Body of pancreas (tissue), 4 donors: ENCODE measurements around the gene TMCO4. TPM values are rescaled to one million over a fixed set of nuclear protein-coding genes. Genes with fewer than 3 reads are reported as not detected.

ENCODE experiments used
- ATAC-seq: fragments of 150-250 bp; one replicate; pipeline ENCODE4 v1.9.1; 2016
- DNase-seq, 4 donors: peaks; one replicate each; pipeline ENCODE4 v3.0.0-alpha.2; 2019
- H3K27ac ChIP-seq, 4 donors: fragments of 200-600 bp; sonication (generic); 1 replicate in 3 of 4; 2 replicates in 1 of 4; pipeline versions ENCODE4 v1.5.1 to v1.6.1; 2016 to 2019; ENCODE audit warnings: mild to moderate bottlenecking in 1 of 4, mixed read lengths in 1 of 4, moderate library complexity in 1 of 4
- H3K27me3 ChIP-seq, 2 donors: fragments of 200-600 bp; sonication (generic); one replicate each; pipeline ENCODE4 v1.6.0; 2016; ENCODE audit warnings: mild to moderate bottlenecking in 1 of 2
- H3K36me3 ChIP-seq, 2 donors: fragments of 200-600 bp; sonication (generic); replicated peaks in 1 of 2; 2 replicates each; pipeline ENCODE4 v1.5.1; 2016; ENCODE audit warnings: low read depth in 2 of 2; ENCODE audit not compliant: insufficient read depth in 1 of 2
- H3K4me1 ChIP-seq: fragments of 200-600 bp; sonication (generic); one replicate; pipeline ENCODE4 v1.6.0; 2016
- H3K4me3 ChIP-seq, 2 donors: fragments of 200-600 bp; sonication (generic); 1 replicate in 1 of 2; 2 replicates in 1 of 2; pipeline ENCODE4 v1.5.1; 2016 to 2019
- H3K9me3 ChIP-seq, 3 donors: fragments of 200-600 bp; sonication (generic); 1 replicate in 2 of 3; 2 replicates in 1 of 3; pipeline ENCODE4 v1.5.1; 2016
- POLR2A ChIP-seq, 3 donors: fragments of 450-650 bp; IDR thresholded peaks; one replicate each; pipeline ENCODE4 v1.6.1; 2016; ENCODE audit warnings: antibody characterized with exemption in 3 of 3, mild to moderate bottlenecking in 2 of 3
- WGBS, 2 donors: methylation state at CpG; one replicate each; pipeline ENCODE4 v1.1.5; 2017; 5-methylcytosine and 5-hydroxymethylcytosine counted together
- intact Hi-C: fragments of 100-400 bp; cut with DNase I; formaldehyde crosslinking; loops from one replicate; pipeline ENCODE4 v1.15.1; 2023
- total RNA-seq, 2 donors: library from RNA; depleted of rRNA; stranded (reverse); fragments of >200 nt; gene quantifications; one replicate each; pipeline ENCODE4 v1.1.0, GENCODE V29; 2016
- TF ChIP-seq, protein P1 (sequence below), 7 experiments: fragments of 450-650 bp in 4 of 7; fragments of 200-600 bp in 3 of 7; sonication (generic) in 3 of 7; IDR thresholded peaks; one replicate each; pipeline ENCODE4 v1.5.1; 2016 to 2019; ENCODE audit warnings: antibody characterized with exemption in 7 of 7

The TMCO4 gene
- total RNA-seq, 2 donors from 2014 or later: 31.3 to 36.3 TPM

DNA sequence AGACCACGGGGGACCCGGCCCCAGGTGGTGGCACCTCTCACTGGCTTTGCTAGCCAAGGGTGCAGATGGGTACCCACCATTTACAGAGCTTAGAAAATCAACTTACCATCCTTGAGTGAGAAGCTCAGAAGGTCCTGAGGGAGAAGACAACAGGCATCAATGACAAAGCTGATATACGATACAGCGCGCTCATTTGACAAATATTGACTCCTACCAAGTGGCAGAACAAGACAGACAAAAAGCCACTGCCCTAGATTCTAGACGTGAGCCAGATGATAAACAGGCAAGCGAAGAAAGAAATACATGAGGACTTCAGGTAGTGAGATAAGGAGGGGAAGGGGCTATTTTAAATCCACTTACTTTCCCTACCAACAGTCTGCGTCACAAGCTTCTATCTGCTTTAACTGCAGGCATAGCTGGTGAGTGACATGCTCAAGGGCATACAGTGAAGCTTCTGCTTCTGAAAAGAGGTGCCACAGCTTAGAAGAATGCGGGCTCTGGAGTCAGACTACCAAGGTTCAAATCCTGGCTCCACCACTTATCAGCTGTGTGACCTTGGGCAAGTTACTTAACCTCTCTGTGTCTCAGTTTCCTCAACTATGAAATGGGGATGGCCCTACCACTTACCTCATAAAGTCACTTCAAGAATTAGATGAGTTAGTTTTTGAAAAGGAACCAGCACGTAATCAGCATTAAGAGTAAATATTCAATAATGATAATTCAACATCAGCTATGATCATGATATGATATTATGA is 29.1 kb downstream of the TMCO4 start:
- intact Hi-C loops: no loop called here
- no peaks in the 10 kb centered on the region for H3K27me3 ChIP-seq
- no peak for ATAC-seq
- no peaks in the 10 kb centered on the region for H3K9me3 ChIP-seq
- H3K4me1 ChIP-seq: no peaks in the 10 kb centered on the region
- WGBS, 2 donors: 80 to 82% methylated on average over 10 of the region's 10 CpGs
- H3K36me3 ChIP-seq: peaks cover 0 to 7% of the 10 kb centered on the region in 2 donors
- H3K4me3 ChIP-seq: no peak overlapping the region
- no peak overlapping the region for H3K27ac ChIP-seq
- TF ChIP-seq, protein P1, sequence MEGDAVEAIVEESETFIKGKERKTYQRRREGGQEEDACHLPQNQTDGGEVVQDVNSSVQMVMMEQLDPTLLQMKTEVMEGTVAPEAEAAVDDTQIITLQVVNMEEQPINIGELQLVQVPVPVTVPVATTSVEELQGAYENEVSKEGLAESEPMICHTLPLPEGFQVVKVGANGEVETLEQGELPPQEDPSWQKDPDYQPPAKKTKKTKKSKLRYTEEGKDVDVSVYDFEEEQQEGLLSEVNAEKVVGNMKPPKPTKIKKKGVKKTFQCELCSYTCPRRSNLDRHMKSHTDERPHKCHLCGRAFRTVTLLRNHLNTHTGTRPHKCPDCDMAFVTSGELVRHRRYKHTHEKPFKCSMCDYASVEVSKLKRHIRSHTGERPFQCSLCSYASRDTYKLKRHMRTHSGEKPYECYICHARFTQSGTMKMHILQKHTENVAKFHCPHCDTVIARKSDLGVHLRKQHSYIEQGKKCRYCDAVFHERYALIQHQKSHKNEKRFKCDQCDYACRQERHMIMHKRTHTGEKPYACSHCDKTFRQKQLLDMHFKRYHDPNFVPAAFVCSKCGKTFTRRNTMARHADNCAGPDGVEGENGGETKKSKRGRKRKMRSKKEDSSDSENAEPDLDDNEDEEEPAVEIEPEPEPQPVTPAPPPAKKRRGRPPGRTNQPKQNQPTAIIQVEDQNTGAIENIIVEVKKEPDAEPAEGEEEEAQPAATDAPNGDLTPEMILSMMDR (IDR thresholded peaks at IDR 0.05): no peak
- no peak for TF ChIP-seq POLR2A (IDR thresholded peaks at IDR 0.05)
- no peak for DNase-seq

DNA sequence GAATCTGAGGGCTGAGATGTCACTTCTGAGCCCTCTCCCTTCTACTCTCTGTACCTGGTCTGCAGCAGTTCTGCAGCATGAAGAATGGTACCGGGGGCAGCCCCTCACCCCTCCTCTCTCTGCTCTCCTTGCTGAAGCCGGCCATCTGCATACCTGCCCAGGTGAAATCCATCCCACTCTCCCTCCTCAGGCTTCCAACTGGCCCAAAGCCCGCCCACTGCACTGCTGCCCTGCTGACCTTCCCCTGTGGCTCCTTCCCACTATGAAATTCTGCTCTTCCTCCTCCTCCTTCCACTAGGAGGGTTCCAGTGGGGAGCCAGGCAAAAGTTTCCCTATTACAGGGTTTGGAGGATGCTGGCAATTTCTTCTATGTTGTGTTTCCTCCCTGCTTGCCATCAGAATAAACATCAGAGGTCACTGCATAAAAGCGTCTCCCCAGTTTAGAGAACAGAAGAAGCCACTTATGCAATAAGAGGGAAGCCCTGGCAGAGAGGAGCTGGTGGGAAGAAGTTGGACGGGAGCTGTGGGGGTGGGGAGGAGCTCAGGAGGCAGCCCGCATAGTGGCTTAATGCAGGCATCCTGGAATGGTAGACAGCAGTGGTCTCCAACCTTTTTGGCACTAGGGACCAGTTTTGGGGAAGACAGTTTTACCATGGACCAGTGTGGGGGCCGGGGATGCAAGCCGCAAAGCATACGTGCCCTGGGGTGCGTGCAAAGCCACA is 30.3 kb downstream of the TMCO4 start:
- TF ChIP-seq, protein P1 (IDR thresholded peaks at IDR 0.05): no peak
- no peak for TF ChIP-seq POLR2A (IDR thresholded peaks at IDR 0.05)
- Histone ChIP-seq H3K27me3 (no peaks in the 10 kb centered on the region), H3K27ac (no peak overlapping the region), H3K4me3 (no peak overlapping the region), H3K36me3 (peaks cover 0 to 3% of the 10 kb centered on the region in 2 donors), H3K4me1 (no peaks in the 10 kb centered on the region), H3K9me3 (no peaks in the 10 kb centered on the region)
- ATAC-seq (no peak), DNase-seq (no peak)
- intact Hi-C loops: loop anchor here (10.0 kb wide), 1 partner anchor 95 kb away; no protein-coding TSS in a partner anchor
- WGBS, 2 donors: 80 to 95% methylated on average over 9 to 10 of the region's 10 CpGs

DNA sequence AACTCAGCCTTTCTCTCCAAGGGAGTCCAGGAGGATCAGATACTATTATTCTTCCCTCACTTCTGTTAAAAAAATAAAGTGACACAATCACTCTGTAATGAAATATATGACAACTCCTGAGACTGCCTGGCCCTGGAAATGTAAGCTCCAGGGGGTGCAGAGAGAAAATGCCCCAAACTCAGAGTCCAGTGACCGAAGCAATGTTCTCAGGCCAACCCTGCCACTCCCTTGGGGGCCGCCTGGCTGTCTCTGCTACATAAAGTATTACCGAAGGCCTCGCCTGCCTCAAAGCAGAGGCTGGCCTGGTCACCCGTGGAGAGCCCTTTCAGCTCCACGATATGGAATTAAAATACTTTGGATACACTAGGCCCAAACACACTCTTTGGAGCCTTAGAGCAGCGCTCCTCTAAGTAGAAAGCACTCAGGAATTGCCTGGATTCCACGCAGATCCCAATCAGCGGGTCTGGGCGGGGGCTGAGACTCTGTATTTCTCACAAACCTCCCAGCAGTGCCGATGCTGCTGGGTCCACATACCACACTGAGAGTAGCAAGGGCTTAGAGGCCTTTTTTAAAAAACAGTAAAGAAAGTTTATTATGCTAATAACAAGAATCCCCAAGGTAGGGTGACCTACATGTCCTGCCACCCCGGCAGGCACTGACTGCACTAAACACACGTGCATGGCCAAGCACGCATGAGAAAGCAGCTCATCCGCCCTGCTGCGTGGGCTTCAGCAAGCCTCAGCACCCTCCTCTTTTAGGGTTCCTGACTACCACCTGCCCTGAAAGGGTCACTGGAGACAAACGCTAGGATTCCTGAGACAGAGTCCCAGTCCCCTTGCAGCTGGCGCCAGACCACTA is 31.1 kb downstream of the TMCO4 start:
- intact Hi-C loops: loop anchor here (10.0 kb wide), 1 partner anchor 96 kb away; no protein-coding TSS in a partner anchor
- Histone ChIP-seq H3K27ac (no peak overlapping the region), H3K36me3 (peaks cover 0 to under 1% of the 10 kb centered on the region in 2 donors), H3K4me3 (no peak overlapping the region), H3K27me3 (no peaks in the 10 kb centered on the region), H3K9me3 (no peaks in the 10 kb centered on the region), H3K4me1 (no peaks in the 10 kb centered on the region)
- ATAC-seq (no peak), DNase-seq (no peak)
- TF ChIP-seq, protein P1 (IDR thresholded peaks at IDR 0.05): no peak
- TF ChIP-seq POLR2A (IDR thresholded peaks at IDR 0.05): no peak
- 88 to 89% methylated on average over 18 of the region's 18 CpGs for WGBS, 2 donors

DNA sequence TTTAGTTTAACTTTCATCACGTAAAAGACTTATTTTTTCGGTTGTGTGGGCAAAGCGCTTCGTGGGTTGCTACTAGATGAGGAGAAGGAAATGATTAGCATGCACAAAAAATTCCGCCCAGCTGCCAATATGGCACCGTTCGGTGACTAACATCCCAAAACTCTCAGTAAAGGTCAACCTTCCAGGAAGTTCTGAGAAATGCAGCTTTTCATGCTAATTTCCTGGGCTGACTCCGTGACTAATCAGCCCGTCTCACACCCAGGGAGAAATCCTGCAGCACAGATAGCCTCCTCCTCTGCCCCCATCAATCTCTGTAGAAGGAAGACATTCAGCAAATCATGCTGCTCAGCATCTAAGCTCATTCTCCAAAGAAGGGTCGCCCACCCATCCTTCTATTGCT is 34.1 kb downstream of the TMCO4 start:
- no peak for ATAC-seq
- intact Hi-C loops: loop anchor here (10.0 kb wide), 1 partner anchor 99 kb away; no protein-coding TSS in a partner anchor
- Histone ChIP-seq H3K27me3 (no peaks in the 10 kb centered on the region), H3K4me3 (no peak overlapping the region), H3K27ac (no peak overlapping the region), H3K36me3 (no peaks in the 10 kb centered on the region), H3K9me3 (no peaks in the 10 kb centered on the region), H3K4me1 (no peaks in the 10 kb centered on the region)
- no peak for DNase-seq
- 80% methylated on average over 10 of the region's 10 CpGs for WGBS, 2 donors
- TF ChIP-seq POLR2A (IDR thresholded peaks at IDR 0.05): no peak
- TF ChIP-seq, protein P1 (IDR thresholded peaks at IDR 0.05): no peak
